ENCODE data around the gene PGBD5. TPM values are rescaled to one million over a fixed set of nuclear protein-coding genes. Genes with fewer than 3 reads are reported as not detected.

PGBD5 gene
- total RNA-seq, 3 donors from 2014 or later (not counting 1 experiment from before 2014, with no cell fraction given): 0.02 to 0.90 TPM; not detected in 1

DNA sequence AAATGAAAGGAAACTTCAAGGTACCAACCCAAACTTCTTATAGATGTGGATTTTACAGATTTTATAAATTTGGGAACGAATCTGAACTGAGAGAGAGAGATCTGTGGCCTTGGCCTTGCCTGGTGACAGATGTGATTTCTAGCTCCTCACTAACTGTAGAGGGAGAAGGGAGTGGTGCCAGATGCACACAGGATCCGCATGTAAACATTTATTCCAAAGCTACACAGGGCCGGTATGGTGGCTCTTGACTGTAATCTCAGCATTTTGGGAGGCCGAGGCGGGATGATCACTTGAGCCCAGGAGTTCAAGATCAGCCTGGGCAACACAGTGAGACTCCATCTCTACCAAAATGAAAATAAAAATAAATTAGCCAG is 77.1 kb downstream of the PGBD5 start:
- Histone ChIP-seq H3K27ac (ENCODE audit: low read length) (no peak overlapping the region), H3K36me3 (ENCODE audit: control insufficient read depth, insufficient read depth, low read length) (no peaks in the 10 kb centered on the region), H3K9me3 (ENCODE audit: control insufficient read depth, insufficient read depth, low read length) (no peaks in the 10 kb centered on the region), H3K4me1 (ENCODE audit: control insufficient read depth, insufficient read depth, low read length) (no peaks in the 10 kb centered on the region), H3K27me3 (ENCODE audit: control insufficient read depth, insufficient read depth, low read length) (no peaks in the 10 kb centered on the region), H3K4me3 (ENCODE audit: low read length) (no peak overlapping the region)
- Mint-ChIP-seq H3K9me3 (no peaks in the 10 kb centered on the region), H3K27ac (no peak overlapping the region), H3K4me3 (no peak overlapping the region), H3K36me3 (no peaks in the 10 kb centered on the region), H3K27me3 (ENCODE audit: low read depth in 2 of 2) (peaks cover 4 to 8% of the 10 kb centered on the region in 2 donors), H3K4me1 (no peaks in the 10 kb centered on the region)
- TF ChIP-seq CTCF (IDR thresholded peaks at IDR 0.05): no peak
- intact Hi-C loops (cut with micrococcal nuclease): no loop called here
- no peak for DNase-seq
- WGBS (ENCODE audit: insufficient coverage): 85% methylated on average over 5 of the region's 5 CpGs
- ATAC-seq: no peak

- DNase-seq: no peak
These were observed 77.6 kb downstream of the PGBD5 start for GRCh38 chr1:230348386-230349019.

DNA sequence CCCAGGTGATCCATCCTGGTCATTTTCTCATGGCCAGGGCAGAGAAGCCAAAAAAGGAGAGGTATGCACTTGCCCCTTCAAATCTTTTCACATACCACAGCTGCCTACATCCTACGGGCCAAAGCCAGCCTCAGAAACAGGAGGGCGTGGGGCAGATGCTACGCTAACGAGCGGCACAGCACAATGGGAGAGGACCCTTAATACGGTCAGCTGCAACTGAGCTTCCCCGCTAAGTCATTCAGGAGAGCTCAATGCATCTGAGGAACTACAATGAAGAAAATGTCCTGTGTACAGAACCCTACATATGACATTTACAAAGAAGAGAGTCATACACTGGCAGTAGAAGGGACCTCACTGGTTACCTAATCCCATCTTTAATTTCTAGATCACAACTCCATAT is 78.2 kb downstream of the PGBD5 start:
- DNase-seq (no peak), ATAC-seq (no peak)
- Histone ChIP-seq H3K4me3 (ENCODE audit: low read length) (no peak overlapping the region), H3K4me1 (ENCODE audit: control insufficient read depth, insufficient read depth, low read length) (no peaks in the 10 kb centered on the region), H3K27ac (ENCODE audit: low read length) (no peak overlapping the region), H3K36me3 (ENCODE audit: control insufficient read depth, insufficient read depth, low read length) (no peaks in the 10 kb centered on the region), H3K27me3 (ENCODE audit: control insufficient read depth, insufficient read depth, low read length) (no peaks in the 10 kb centered on the region), H3K9me3 (ENCODE audit: control insufficient read depth, insufficient read depth, low read length) (no peaks in the 10 kb centered on the region)
- intact Hi-C loops (cut with micrococcal nuclease): no loop called here
- Mint-ChIP-seq H3K9me3 (no peaks in the 10 kb centered on the region), H3K27me3 (ENCODE audit: low read depth in 2 of 2) (peaks cover 4 to 17% of the 10 kb centered on the region in 2 donors), H3K4me3 (no peak overlapping the region), H3K27ac (no peak overlapping the region), H3K36me3 (no peaks in the 10 kb centered on the region), H3K4me1 (no peaks in the 10 kb centered on the region)
- TF ChIP-seq CTCF (IDR thresholded peaks at IDR 0.05): no peak
- WGBS (ENCODE audit: insufficient coverage): 90% methylated on average over 7 of the region's 7 CpGs

More at GRCh38 chr1:230348386-230349019, 77.6 kb downstream of the PGBD5 start:
- H3K9me3 Mint-ChIP-seq: no peaks in the 10 kb centered on the region
- no peak overlapping the region for H3K27ac ChIP-seq (ENCODE audit: low read length)
- no peaks in the 10 kb centered on the region for H3K36me3 ChIP-seq (ENCODE audit: control insufficient read depth, insufficient read depth, low read length)
- intact Hi-C loops (cut with micrococcal nuclease): no loop called here
- no peak overlapping the region for H3K27ac Mint-ChIP-seq
- no peak for ATAC-seq
- TF ChIP-seq CTCF (IDR thresholded peaks at IDR 0.05): no peak
- no peak overlapping the region for H3K4me3 Mint-ChIP-seq
- H3K9me3 ChIP-seq (ENCODE audit: control insufficient read depth, insufficient read depth, low read length): no peaks in the 10 kb centered on the region
- H3K27me3 Mint-ChIP-seq (ENCODE audit: low read depth in 2 of 2): peaks cover 4 to 11% of the 10 kb centered on the region in 2 donors
- WGBS (ENCODE audit: insufficient coverage): 84% methylated on average over 8 of the region's 9 CpGs
- no peaks in the 10 kb centered on the region for H3K27me3 ChIP-seq (ENCODE audit: control insufficient read depth, insufficient read depth, low read length)
- no peak overlapping the region for H3K4me3 ChIP-seq (ENCODE audit: low read length)
- no peaks in the 10 kb centered on the region for H3K4me1 ChIP-seq (ENCODE audit: control insufficient read depth, insufficient read depth, low read length)
- no peaks in the 10 kb centered on the region for H3K36me3 Mint-ChIP-seq
- no peaks in the 10 kb centered on the region for H3K4me1 Mint-ChIP-seq
